SK-N-MC (cell line): ENCODE measurements around the gene ITGA3.

ENCODE experiments used
- EZH2 ChIP-seq: fragments of 200-600 bp; sonication (generic); IDR thresholded peaks from one replicate; pipeline ENCODE4 v1.6.1; 2017; ENCODE audit warnings: antibody characterized with exemption
- FOXP2 ChIP-seq: optimal IDR thresholded peaks from 2 replicates; pipeline ENCODE3; 2011; ENCODE audit warnings: mild to moderate bottlenecking, moderate library complexity; ENCODE audit not compliant: insufficient read depth; ENCODE audit errors: extremely low read length, control extremely low read depth
- POLR2AphosphoS5 ChIP-seq: IDR thresholded peaks from 2 replicates; pipeline ENCODE4 v1.6.1; 2012; ENCODE audit warnings: mild to moderate bottlenecking, low read depth, low read length, borderline replicate concordance

GRCh38 chr17:50052241-50052796, 3.6 kb upstream of the ITGA3 start:
- TF ChIP-seq POLR2AphosphoS5 = no peak
- no peak for TF ChIP-seq EZH2
- no peak for TF ChIP-seq FOXP2
